Fibroblast of lung (primary cell): ENCODE measurements around the gene DIP2C. TPM values are rescaled to one million over a fixed set of nuclear protein-coding genes. Genes with fewer than 3 reads are reported as not detected.
A peak's percentile ranks its signal among the peaks of the same experiment; 100 is the strongest.

Source experiments
- DNase-seq, 2 donors: peaks; one replicate each; pipeline versions ENCODE4 v3.0.0 to v3.0.0-alpha.2; 2010; ENCODE audit warnings: low read depth in 2 of 2
- H2AFZ ChIP-seq: 2 replicates; pipeline ENCODE4 v1.5.1; 2012; ENCODE audit warnings: low read length, control low read depth, inconsistent platforms
- H3K27ac ChIP-seq: 2 replicates; pipeline ENCODE4 v1.5.1; 2011; ENCODE audit warnings: low read length, control low read depth; ENCODE audit not compliant: insufficient read depth
- H3K27me3 ChIP-seq: 2 replicates; pipeline ENCODE4 v1.5.1; 2011; ENCODE audit warnings: mild to moderate bottlenecking, low read length; ENCODE audit not compliant: control insufficient read depth, insufficient read depth
- H3K36me3 ChIP-seq: 2 replicates; pipeline ENCODE4 v1.5.1; 2011; ENCODE audit warnings: low read length; ENCODE audit not compliant: control insufficient read depth, insufficient read depth
- H3K4me1 ChIP-seq: 2 replicates; pipeline ENCODE4 v1.5.1; 2011; ENCODE audit warnings: low read length; ENCODE audit not compliant: control insufficient read depth, insufficient read depth; ENCODE audit errors: extremely low read depth
- H3K4me2 ChIP-seq: 2 replicates; pipeline ENCODE4 v1.5.1; 2011; ENCODE audit warnings: low read length, control low read depth; ENCODE audit not compliant: insufficient read depth; ENCODE audit errors: extremely low read depth
- H3K4me3 ChIP-seq, 4 experiments: fragments of 200-600 bp in 1 of 4; sonication (generic) in 1 of 4; replicated peaks in 1 of 4; 2 replicates each; pipeline ENCODE4 v1.5.1; 2011 to 2016; ENCODE audit warnings: low read length in 4 of 4, low read depth in 3 of 4, mild to moderate bottlenecking in 3 of 4, control low read depth in 2 of 4, inconsistent platforms in 1 of 4, mixed read lengths in 1 of 4; ENCODE audit not compliant: insufficient read depth in 1 of 4; ENCODE audit errors: control extremely low read depth in 1 of 4
- H3K79me2 ChIP-seq: 2 replicates; pipeline ENCODE4 v1.5.1; 2012; ENCODE audit warnings: mild to moderate bottlenecking, low read length, inconsistent platforms; ENCODE audit not compliant: control insufficient read depth, insufficient read depth
- H3K9ac ChIP-seq: 2 replicates; pipeline ENCODE4 v1.5.1; 2011; ENCODE audit warnings: mild to moderate bottlenecking, low read length, control low read depth; ENCODE audit not compliant: insufficient read depth
- H3K9me3 ChIP-seq: 2 replicates; pipeline ENCODE4 v1.5.1; 2012; ENCODE audit warnings: low read depth, low read length; ENCODE audit not compliant: control insufficient read depth, insufficient read depth
- H4K20me1 ChIP-seq: 2 replicates; pipeline ENCODE4 v1.5.1; 2011; ENCODE audit warnings: low read length; ENCODE audit not compliant: control insufficient read depth, insufficient read depth; ENCODE audit errors: extremely low read depth
- EZH2 ChIP-seq: IDR thresholded peaks from 2 replicates; pipeline ENCODE4 v1.5.1; 2012; ENCODE audit warnings: low read length, control low read depth, mild to moderate bottlenecking; ENCODE audit errors: missing control alignments
- polyA plus RNA-seq, 2 donors: library from polyadenylated mRNA; depleted of rRNA in 1 of 2; stranded (reverse) in 1 of 2; unstranded in 1 of 2; fragments of >200 nt; gene quantifications; 2 replicates each; pipeline ENCODE4 v1.2.1, GENCODE V29; 2011 to 2012; ENCODE audit warnings: missing spikeins in 1 of 2
- total RNA-seq: library from RNA; depleted of rRNA; stranded (reverse); fragments of >200 nt; gene quantifications from 2 replicates; pipeline ENCODE4 v1.2.1, GENCODE V29; 2014
- TF ChIP-seq, protein P1 (sequence below), 2 donors: IDR thresholded peaks in 1 of 2; conservative IDR thresholded peaks in 1 of 2; 1 replicate in 1 of 2; 2 replicates in 1 of 2; pipeline ENCODE4 v1.5.1; 2011 to 2012; ENCODE audit warnings: low read length in 2 of 2, control low read depth in 1 of 2, inconsistent platforms in 1 of 2, low read depth in 1 of 2, mild to moderate bottlenecking in 1 of 2

The DIP2C gene
- total and polyA plus RNA-seq, 2 donors (not counting 1 experiment from before 2014, with no cell fraction given): 10.7 to 18.3 TPM

DNA sequence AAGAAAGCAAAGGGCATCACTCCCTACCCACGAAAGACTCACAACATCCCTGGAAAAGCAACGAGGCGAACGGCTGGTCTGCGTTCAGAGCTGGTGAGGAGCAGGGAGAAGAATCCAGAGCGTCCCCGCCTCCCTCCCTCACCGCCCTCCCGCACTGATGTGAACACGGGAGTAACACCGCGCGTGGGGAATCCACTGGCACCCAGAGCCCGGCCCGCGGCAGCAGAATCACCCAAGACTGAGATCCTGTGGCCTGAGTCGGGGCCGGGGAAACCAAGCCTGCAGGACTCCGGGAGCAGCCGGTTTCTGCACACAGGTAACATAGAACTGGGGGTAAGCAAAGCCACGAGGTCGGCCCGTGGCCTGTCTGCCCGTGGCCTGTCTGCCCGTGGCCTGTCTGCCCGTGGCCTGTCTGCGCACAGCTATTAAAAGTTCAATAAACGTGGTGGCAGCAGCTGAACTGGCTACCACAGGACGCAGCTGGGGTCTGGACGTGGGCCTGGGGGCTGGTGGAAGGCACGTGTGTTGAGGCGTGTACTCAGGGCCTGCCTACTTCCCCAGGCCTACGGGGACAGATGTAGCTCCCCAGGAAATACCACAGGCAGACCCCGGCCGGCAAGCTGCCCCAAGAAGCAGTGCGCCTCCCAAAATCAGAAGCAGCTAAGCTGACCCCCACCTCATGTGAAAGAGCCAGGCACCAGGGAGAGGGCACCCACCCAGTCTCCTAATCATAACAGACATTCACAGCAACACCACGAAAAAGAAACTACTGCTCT, 23.0 kb downstream of the DIP2C start:
- Histone ChIP-seq H3K4me1 (no peaks in the 10 kb centered on the region), H3K36me3 (no peaks in the 10 kb centered on the region), H3K9me3 (no peaks in the 10 kb centered on the region), H3K27ac (peak overlapping the region; percentile 80), H3K27me3 (no peaks in the 10 kb centered on the region), H3K4me3 (peak overlapping the region; percentile 42 to 83 (median 54)), H3K79me2 (peaks cover 66% of the 10 kb centered on the region), H3K4me2 (peak overlapping the region; percentile 75), H3K9ac (peak overlapping the region; percentile 52), H4K20me1 (peaks cover 5% of the 10 kb centered on the region), H2AFZ (no peak overlapping the region)
- TF ChIP-seq, protein P1, sequence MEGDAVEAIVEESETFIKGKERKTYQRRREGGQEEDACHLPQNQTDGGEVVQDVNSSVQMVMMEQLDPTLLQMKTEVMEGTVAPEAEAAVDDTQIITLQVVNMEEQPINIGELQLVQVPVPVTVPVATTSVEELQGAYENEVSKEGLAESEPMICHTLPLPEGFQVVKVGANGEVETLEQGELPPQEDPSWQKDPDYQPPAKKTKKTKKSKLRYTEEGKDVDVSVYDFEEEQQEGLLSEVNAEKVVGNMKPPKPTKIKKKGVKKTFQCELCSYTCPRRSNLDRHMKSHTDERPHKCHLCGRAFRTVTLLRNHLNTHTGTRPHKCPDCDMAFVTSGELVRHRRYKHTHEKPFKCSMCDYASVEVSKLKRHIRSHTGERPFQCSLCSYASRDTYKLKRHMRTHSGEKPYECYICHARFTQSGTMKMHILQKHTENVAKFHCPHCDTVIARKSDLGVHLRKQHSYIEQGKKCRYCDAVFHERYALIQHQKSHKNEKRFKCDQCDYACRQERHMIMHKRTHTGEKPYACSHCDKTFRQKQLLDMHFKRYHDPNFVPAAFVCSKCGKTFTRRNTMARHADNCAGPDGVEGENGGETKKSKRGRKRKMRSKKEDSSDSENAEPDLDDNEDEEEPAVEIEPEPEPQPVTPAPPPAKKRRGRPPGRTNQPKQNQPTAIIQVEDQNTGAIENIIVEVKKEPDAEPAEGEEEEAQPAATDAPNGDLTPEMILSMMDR (conservative IDR thresholded peaks at IDR 0.05 in 1 of 2, IDR thresholded peaks at IDR 0.05 in 1 of 2; ENCODE audit: low read depth in 1 of 2, low read length in 2 of 2): no peak
- no peak for TF ChIP-seq EZH2
- DNase-seq: no peak

DNA sequence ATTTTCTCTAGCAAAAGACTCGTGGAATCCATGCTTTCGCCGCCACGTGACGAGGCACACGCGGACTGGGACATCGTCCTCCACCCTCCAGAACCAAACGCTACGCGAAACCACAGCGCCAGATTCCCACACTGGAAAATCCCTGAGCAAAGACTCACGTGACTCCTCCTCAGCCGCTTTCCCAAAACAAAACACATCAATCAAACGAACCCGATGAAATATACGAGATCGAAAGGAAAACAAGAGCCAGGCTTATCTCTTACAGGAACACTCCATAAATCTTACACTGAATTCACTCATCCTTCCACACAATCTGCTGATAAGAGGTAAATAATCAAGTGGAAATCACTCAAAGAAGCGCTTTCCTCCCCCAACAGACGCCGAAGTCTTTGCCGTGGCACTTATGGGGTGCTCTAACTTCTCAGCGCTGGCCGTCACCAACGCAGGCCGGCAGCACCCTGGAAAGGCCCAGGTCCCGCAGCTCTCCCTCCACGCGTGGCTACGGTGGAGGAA, 23.8 kb downstream of the DIP2C start:
- peaks cover 6% of the 10 kb centered on the region for H4K20me1 ChIP-seq
- H3K36me3 ChIP-seq: no peaks in the 10 kb centered on the region
- H3K9ac ChIP-seq: peak overlapping the region; percentile 52
- peak overlapping the region; percentile 80 for H3K27ac ChIP-seq
- H3K9me3 ChIP-seq: no peaks in the 10 kb centered on the region
- peak overlapping the region; percentile 75 for H3K4me2 ChIP-seq
- DNase-seq: peak in 1 of 2 donors; percentile 95
- H2AFZ ChIP-seq: peak overlapping the region; percentile 2
- peaks cover 69% of the 10 kb centered on the region for H3K79me2 ChIP-seq
- H3K4me3 ChIP-seq: peak overlapping the region; percentile 42 to 83 (median 54)
- no peaks in the 10 kb centered on the region for H3K27me3 ChIP-seq
- H3K4me1 ChIP-seq: no peaks in the 10 kb centered on the region
- TF ChIP-seq, protein P1 (conservative IDR thresholded peaks at IDR 0.05 in 1 of 2, IDR thresholded peaks at IDR 0.05 in 1 of 2; ENCODE audit: low read depth in 1 of 2, low read length in 2 of 2): no peak
- no peak for TF ChIP-seq EZH2

DNA sequence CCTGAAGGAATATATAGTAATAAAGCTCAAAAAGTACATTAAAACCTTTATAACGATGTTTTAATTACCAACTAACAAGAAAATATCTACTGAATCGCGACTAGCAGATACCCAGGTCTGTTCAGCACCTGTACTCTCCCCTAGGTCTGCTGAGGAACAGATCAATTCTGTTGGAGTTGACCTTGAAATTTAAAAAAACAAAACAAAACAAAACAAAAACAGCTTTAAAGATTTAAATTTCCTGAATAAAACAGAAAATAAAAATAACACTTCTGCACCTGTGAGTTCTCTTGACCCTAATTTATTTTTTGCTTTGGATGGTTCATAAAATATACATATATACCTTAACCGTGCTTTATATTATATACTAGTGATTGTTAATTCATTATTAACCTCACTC, 24.6 kb downstream of the DIP2C start:
- H3K36me3 ChIP-seq: no peaks in the 10 kb centered on the region
- no peak overlapping the region for H2AFZ ChIP-seq
- peak overlapping the region; percentile 52 for H3K9ac ChIP-seq
- no peak overlapping the region for H3K27ac ChIP-seq
- H3K27me3 ChIP-seq: no peaks in the 10 kb centered on the region
- H3K4me2 ChIP-seq: peak overlapping the region; percentile 75
- TF ChIP-seq, protein P1 (conservative IDR thresholded peaks at IDR 0.05 in 1 of 2, IDR thresholded peaks at IDR 0.05 in 1 of 2; ENCODE audit: low read depth in 1 of 2, low read length in 2 of 2): no peak
- no peak for TF ChIP-seq EZH2
- peaks cover 3% of the 10 kb centered on the region for H4K20me1 ChIP-seq
- peaks cover 66% of the 10 kb centered on the region for H3K79me2 ChIP-seq
- H3K4me1 ChIP-seq: peaks cover 2% of the 10 kb centered on the region
- no peaks in the 10 kb centered on the region for H3K9me3 ChIP-seq
- H3K4me3 ChIP-seq: peak overlapping the region in 3 of 4 experiments; percentile 48 to 83 (median 60)
- DNase-seq: no peak
